Ovary (tissue), 9 donors: ENCODE results near the gene RANBP1. TPM values are rescaled to one million over a fixed set of nuclear protein-coding genes. Genes with fewer than 3 reads are reported as not detected.

ENCODE experiments used
- DNase-seq, 5 donors: peaks; one replicate each; pipeline ENCODE4 v3.0.0-alpha.2; 2019 to 2020
- H3K27ac ChIP-seq, 2 donors: fragments of 200-600 bp; one replicate each; pipeline versions ENCODE4 v1.5.1 to v1.8.0; 2019 to 2022
- H3K27me3 ChIP-seq: fragments of 200-600 bp; one replicate; pipeline ENCODE4 v1.8.0; 2022
- H3K36me3 ChIP-seq: fragments of 200-600 bp; sonication (generic); one replicate; pipeline ENCODE4 v1.5.1; 2019
- H3K4me1 ChIP-seq: one replicate; pipeline ENCODE4 v1.8.1; 2013; ENCODE audit warnings: mild to moderate bottlenecking, moderate library complexity; ENCODE audit not compliant: insufficient read depth
- H3K4me3 ChIP-seq: fragments of 200-600 bp; sonication (generic); one replicate; pipeline ENCODE4 v1.5.1; 2017
- H3K9me3 ChIP-seq, 2 donors: fragments of 200-600 bp in 1 of 2; sonication (generic) in 1 of 2; one replicate each; pipeline versions ENCODE4 v1.5.1 to v1.8.1; 2013 to 2019; ENCODE audit warnings: mild to moderate bottlenecking in 1 of 2, moderate library complexity in 1 of 2
- EP300 ChIP-seq: sonication (generic); formaldehyde crosslinking; IDR thresholded peaks from one replicate; pipeline ENCODE4 v1.6.1; 2017; ENCODE audit warnings: antibody characterized with exemption
- POLR2A ChIP-seq: fragments of 450-650 bp; IDR thresholded peaks from one replicate; pipeline ENCODE4 v1.6.1; 2017; ENCODE audit warnings: antibody characterized with exemption, mild to moderate bottlenecking, moderate library complexity
- WGBS, 3 donors: extraction: QIAGEN DNeasy Blood & Tissue Kit in 1 of 3; methylation state at CpG; one replicate each; pipeline versions ENCODE4 v1.1.5 to v1.1.7; 2013 to 2017; 5-methylcytosine and 5-hydroxymethylcytosine counted together
- intact Hi-C, 4 donors: fragments of 100-400 bp; cut with DNase I; formaldehyde crosslinking; loops; one replicate each; pipeline versions ENCODE4 v1.11.0 to v1.15.1; 2022 to 2023
- polyA plus RNA-seq, 2 donors: library from polyadenylated mRNA; stranded (reverse); fragments of 200-250 nt in 1 of 2; fragments of 350-450 nt in 1 of 2; fragmentation: Illumina TruSeq in 1 of 2; extraction: RNeasy Lipid Tissue Mini Kit (QIAGEN cat#74804) in 1 of 2; gene quantifications; one replicate each; pipeline ENCODE4 v1.2.3, GENCODE V29; 2013 to 2014
- total RNA-seq, 7 donors: library from RNA; depleted of rRNA in 2 of 7; stranded (reverse); fragments of >200 nt in 2 of 7; fragmentation: NEBNext Ultra II Directional in 3 of 7; extraction: Animal tissue kit (Norgen Biotek cat#: 25700) in 3 of 7; gene quantifications; one replicate each; pipeline versions ENCODE4 v1.1.0 to v1.2.4, GENCODE V29; 2016 to 2023
- TF ChIP-seq, protein P1 (sequence below), 3 donors: fragments of 450-650 bp in 2 of 3; fragments of 200-600 bp in 1 of 3; IDR thresholded peaks; one replicate each; pipeline versions ENCODE4 v1.5.1 to v1.8.0; 2016 to 2022; ENCODE audit warnings: antibody characterized with exemption in 3 of 3, mild to moderate bottlenecking in 1 of 3
- donor health status: DM: no; HTN: no; CAD: no; lungs with moderate emphysema.
- donor health status: DM: no; HTN: no; CAD: no.
- donor health status: Bipolar disorder and iron deficiency.
- donor health status: DM: yes; HTN: yes; CAD: no.
- donor health status: DM: no; HTN: no; CAD: no.
- donor health status: DM: yes; HTN: yes; CAD: no.

RANBP1 gene
- total and polyA plus RNA-seq, 9 donors = 62.8 to 198 (median 80.2) TPM

GRCh38 chr22:20090730-20091240, 25.1 kb upstream of the RANBP1 start:
- no peak for DNase-seq
- Histone ChIP-seq H3K27ac (no peak overlapping the region), H3K27me3 (no peaks in the 10 kb centered on the region), H3K4me3 (no peak overlapping the region), H3K9me3 (no peaks in the 10 kb centered on the region), H3K4me1 (no peaks in the 10 kb centered on the region), H3K36me3 (peaks cover 2% of the 10 kb centered on the region)
- TF ChIP-seq, protein P1, sequence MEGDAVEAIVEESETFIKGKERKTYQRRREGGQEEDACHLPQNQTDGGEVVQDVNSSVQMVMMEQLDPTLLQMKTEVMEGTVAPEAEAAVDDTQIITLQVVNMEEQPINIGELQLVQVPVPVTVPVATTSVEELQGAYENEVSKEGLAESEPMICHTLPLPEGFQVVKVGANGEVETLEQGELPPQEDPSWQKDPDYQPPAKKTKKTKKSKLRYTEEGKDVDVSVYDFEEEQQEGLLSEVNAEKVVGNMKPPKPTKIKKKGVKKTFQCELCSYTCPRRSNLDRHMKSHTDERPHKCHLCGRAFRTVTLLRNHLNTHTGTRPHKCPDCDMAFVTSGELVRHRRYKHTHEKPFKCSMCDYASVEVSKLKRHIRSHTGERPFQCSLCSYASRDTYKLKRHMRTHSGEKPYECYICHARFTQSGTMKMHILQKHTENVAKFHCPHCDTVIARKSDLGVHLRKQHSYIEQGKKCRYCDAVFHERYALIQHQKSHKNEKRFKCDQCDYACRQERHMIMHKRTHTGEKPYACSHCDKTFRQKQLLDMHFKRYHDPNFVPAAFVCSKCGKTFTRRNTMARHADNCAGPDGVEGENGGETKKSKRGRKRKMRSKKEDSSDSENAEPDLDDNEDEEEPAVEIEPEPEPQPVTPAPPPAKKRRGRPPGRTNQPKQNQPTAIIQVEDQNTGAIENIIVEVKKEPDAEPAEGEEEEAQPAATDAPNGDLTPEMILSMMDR (IDR thresholded peaks at IDR 0.05) = no peak
- no peak for TF ChIP-seq POLR2A
- TF ChIP-seq EP300 = no peak
- intact Hi-C loops = loop anchor here in 1 of 4 donors (10.0 kb wide), 1 partner anchor 66 kb away; the partner anchor contains the start of gene TANGO2
- WGBS, 3 donors = 89 to 94% (median 91%) methylated on average over 9 of the region's 9 CpGs

- H3K36me3 ChIP-seq = peaks cover 2% of the 10 kb centered on the region
- DNase-seq = no peak
- 89 to 93% (median 92%) methylated on average over 16 of the region's 16 CpGs for WGBS, 3 donors
- TF ChIP-seq, protein P1 (IDR thresholded peaks at IDR 0.05) = no peak
- TF ChIP-seq EP300 (no peak), POLR2A (no peak)
- H3K27ac ChIP-seq = no peak overlapping the region
- no peaks in the 10 kb centered on the region for H3K9me3 ChIP-seq
- H3K4me1 ChIP-seq = no peaks in the 10 kb centered on the region
- no peaks in the 10 kb centered on the region for H3K27me3 ChIP-seq
- intact Hi-C loops = loop anchor here in 1 of 4 donors (10.0 kb wide), 1 partner anchor 67 kb away; the partner anchor contains the start of gene TANGO2
- no peak overlapping the region for H3K4me3 ChIP-seq
Measured at GRCh38 chr22:20091690-20092476, 24.0 kb upstream of the RANBP1 start.

- Histone ChIP-seq H3K27me3 (no peaks in the 10 kb centered on the region), H3K9me3 (no peaks in the 10 kb centered on the region), H3K4me1 (no peaks in the 10 kb centered on the region), H3K36me3 (peaks cover 2% of the 10 kb centered on the region), H3K4me3 (no peak overlapping the region), H3K27ac (no peak overlapping the region)
- no peak for DNase-seq
- intact Hi-C loops = loop anchor here in 1 of 4 donors (10.0 kb wide), 1 partner anchor 68 kb away; the partner anchor contains the start of gene TANGO2
- WGBS, 3 donors = 87 to 92% (median 89%) methylated on average over 11 of the region's 11 CpGs
- TF ChIP-seq, protein P1 (IDR thresholded peaks at IDR 0.05) = no peak
- TF ChIP-seq POLR2A = no peak
- TF ChIP-seq EP300 = no peak
Measured at GRCh38 chr22:20092477-20092854, 23.4 kb upstream of the RANBP1 start.

GRCh38 chr22:20093418-20094196, 22.3 kb upstream of the RANBP1 start:
- intact Hi-C loops = loop anchor here in 1 of 4 donors (10.0 kb wide), 1 partner anchor 69 kb away; the partner anchor contains the start of gene TANGO2
- H3K4me3 ChIP-seq = no peak overlapping the region
- no peaks in the 10 kb centered on the region for H3K4me1 ChIP-seq
- no peaks in the 10 kb centered on the region for H3K9me3 ChIP-seq
- H3K36me3 ChIP-seq = no peaks in the 10 kb centered on the region
- no peak for TF ChIP-seq EP300
- no peak for TF ChIP-seq POLR2A
- TF ChIP-seq, protein P1 (IDR thresholded peaks at IDR 0.05) = no peak
- no peak for DNase-seq
- 88% methylated on average over 13 of the region's 13 CpGs for WGBS, 3 donors
- no peak overlapping the region for H3K27ac ChIP-seq
- H3K27me3 ChIP-seq = no peaks in the 10 kb centered on the region
